Measurements from ENCODE around the gene TTC39C. TPM values are rescaled to one million over a fixed set of nuclear protein-coding genes. Genes with fewer than 3 reads are reported as not detected.

The TTC39C gene
- total RNA-seq, 2 experiments from 2014 or later: 31.4 to 47.0 TPM

DNA sequence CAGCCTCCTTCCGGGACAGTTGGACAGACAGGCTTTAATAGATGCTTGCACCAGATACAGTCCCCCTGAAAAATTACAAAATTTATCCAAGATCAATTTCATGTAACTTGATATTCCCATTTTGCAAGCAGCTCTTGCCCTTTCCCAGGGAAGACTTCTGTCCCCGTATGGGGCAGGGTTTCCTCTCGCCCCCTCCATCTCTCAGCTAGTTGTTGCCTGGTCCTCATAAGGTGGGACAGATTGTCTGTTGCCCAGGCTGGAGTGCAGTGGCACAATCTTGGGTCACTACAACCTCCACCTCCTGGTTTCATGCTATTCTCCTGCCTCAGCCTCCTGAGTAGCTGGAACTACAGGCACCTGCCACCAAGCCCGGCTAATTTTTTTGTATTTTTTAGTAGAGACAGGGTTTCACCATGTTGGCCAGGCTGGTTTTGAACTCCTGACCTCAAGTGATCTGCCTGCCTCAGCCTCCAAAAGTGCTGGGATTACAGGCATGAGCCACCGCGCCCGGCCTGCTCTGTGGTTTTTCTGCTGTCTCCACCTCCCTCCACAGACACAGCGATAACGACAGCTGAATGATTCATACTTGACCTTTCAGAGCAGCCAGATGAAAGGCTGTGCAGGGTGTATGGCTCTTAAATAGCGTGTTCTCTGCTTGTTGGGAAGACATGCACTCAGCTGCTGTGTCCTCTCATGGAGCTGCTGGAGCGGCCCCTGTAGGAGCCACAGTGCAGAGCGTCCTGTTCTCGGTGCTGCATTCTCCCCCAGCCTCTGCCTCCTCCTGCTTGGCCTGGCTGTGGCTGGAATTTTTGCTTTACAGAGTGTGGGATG lies 61.4 kb downstream of the TTC39C start:
- Histone ChIP-seq H2AFZ (ENCODE audit: low read length) (no peak overlapping the region), H3K9me2 (ENCODE audit: insufficient read depth, low read length) (no peaks in the 10 kb centered on the region), H3K4me1 (ENCODE audit: insufficient read depth, low read length, poor library complexity, severe bottlenecking) (no peaks in the 10 kb centered on the region), H4K20me1 (ENCODE audit: insufficient read depth, low read length) (no peaks in the 10 kb centered on the region), H3K79me2 (ENCODE audit: insufficient read depth, low read depth, low read length) (no peaks in the 10 kb centered on the region), H3K9me3 (ENCODE audit: low read length) (no peaks in the 10 kb centered on the region), H3K36me3 (ENCODE audit: insufficient read depth, low read length) (peaks cover 33% of the 10 kb centered on the region), H3K4me3 (ENCODE audit: low read depth, low read length, poor library complexity, severe bottlenecking) (no peak overlapping the region), H3K4me2 (ENCODE audit: low read length) (no peak overlapping the region), H3K27ac (ENCODE audit: low read depth, low read length, poor library complexity, severe bottlenecking) (no peak overlapping the region)
- BruUV-seq (replicated peaks): no TSS peak
- POLR2A ChIA-PET: interaction anchor here (0.6 kb wide), 1 partner anchor 98 kb away, joined by 3 read pairs; no protein-coding TSS in a partner anchor
- intact Hi-C loops (cut with micrococcal nuclease; ENCODE audit: unreplicated experiment): no loop called here
- DNase-seq (ENCODE audit: low spot score): no peak
- TF ChIP-seq, protein P1, sequence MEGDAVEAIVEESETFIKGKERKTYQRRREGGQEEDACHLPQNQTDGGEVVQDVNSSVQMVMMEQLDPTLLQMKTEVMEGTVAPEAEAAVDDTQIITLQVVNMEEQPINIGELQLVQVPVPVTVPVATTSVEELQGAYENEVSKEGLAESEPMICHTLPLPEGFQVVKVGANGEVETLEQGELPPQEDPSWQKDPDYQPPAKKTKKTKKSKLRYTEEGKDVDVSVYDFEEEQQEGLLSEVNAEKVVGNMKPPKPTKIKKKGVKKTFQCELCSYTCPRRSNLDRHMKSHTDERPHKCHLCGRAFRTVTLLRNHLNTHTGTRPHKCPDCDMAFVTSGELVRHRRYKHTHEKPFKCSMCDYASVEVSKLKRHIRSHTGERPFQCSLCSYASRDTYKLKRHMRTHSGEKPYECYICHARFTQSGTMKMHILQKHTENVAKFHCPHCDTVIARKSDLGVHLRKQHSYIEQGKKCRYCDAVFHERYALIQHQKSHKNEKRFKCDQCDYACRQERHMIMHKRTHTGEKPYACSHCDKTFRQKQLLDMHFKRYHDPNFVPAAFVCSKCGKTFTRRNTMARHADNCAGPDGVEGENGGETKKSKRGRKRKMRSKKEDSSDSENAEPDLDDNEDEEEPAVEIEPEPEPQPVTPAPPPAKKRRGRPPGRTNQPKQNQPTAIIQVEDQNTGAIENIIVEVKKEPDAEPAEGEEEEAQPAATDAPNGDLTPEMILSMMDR (conservative IDR thresholded peaks at IDR 0.05; ENCODE audit: low read length): no peak
- no peak for TF ChIP-seq EZH2phosphoT487 (IDR thresholded peaks at IDR 0.05; ENCODE audit: borderline replicate concordance, low read depth, low read length)
- CTCF ChIA-PET (ENCODE audit: unreplicated experiment): no interaction called here

DNA sequence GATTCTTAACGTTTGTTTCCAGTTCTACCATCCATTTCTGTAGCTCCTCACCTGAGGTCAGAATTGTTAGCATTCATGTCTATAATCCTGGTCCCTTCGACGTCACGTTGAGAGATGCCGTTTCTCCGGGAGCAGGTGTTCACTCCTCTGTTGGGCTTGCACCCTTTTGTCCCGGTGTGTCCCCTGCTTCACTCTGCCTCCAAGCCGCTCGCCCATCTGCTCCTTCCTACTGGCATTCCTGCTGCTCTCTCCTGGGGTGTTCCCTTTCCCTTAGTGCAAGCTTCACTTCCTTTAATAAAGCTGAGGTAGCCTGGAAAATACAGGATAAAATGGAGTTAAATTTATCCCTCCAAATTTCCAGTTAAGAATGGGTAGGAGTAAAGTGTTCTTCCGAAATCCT lies 62.4 kb downstream of the TTC39C start:
- no peaks in the 10 kb centered on the region for H3K79me2 ChIP-seq (ENCODE audit: insufficient read depth, low read depth, low read length)
- no peak overlapping the region for H3K27ac ChIP-seq (ENCODE audit: low read depth, low read length, poor library complexity, severe bottlenecking)
- no peaks in the 10 kb centered on the region for H3K4me1 ChIP-seq (ENCODE audit: insufficient read depth, low read length, poor library complexity, severe bottlenecking)
- intact Hi-C loops (cut with micrococcal nuclease; ENCODE audit: unreplicated experiment): no loop called here
- H3K4me3 ChIP-seq (ENCODE audit: low read depth, low read length, poor library complexity, severe bottlenecking): no peak overlapping the region
- no peak for DNase-seq (ENCODE audit: low spot score)
- no peak overlapping the region for H3K4me2 ChIP-seq (ENCODE audit: low read length)
- BruUV-seq (replicated peaks): no TSS peak
- peaks cover 30% of the 10 kb centered on the region for H3K36me3 ChIP-seq (ENCODE audit: insufficient read depth, low read length)
- CTCF ChIA-PET (ENCODE audit: unreplicated experiment): no interaction called here
- H3K9me2 ChIP-seq (ENCODE audit: insufficient read depth, low read length): no peaks in the 10 kb centered on the region
- TF ChIP-seq EZH2phosphoT487 (IDR thresholded peaks at IDR 0.05; ENCODE audit: borderline replicate concordance, low read depth, low read length): no peak
- TF ChIP-seq, protein P1 (conservative IDR thresholded peaks at IDR 0.05; ENCODE audit: low read length): no peak
- H3K9me3 ChIP-seq (ENCODE audit: low read length): no peaks in the 10 kb centered on the region
- H2AFZ ChIP-seq (ENCODE audit: low read length): no peak overlapping the region
- H4K20me1 ChIP-seq (ENCODE audit: insufficient read depth, low read length): no peaks in the 10 kb centered on the region
- POLR2A ChIA-PET: no interaction called here

DNA sequence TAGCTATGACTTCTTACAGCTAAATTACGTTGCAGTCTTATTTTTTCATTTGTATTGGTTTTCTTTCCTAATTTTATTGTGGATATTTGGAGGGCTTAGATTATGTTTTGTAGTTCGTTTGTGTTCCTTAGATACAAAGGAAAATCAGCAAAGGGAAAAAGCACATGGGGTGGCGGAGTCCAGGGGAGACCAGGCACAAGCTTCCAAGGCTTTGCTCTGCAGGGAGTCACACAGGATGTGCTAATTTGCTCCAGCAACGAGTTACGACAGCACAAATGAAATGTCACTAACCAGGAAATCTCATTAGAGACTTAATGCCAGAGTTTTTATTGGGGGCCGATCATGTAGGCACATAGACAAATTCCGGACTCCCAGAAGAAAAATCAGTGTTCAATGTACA lies 63.8 kb downstream of the TTC39C start:
- Histone ChIP-seq H3K79me2 (ENCODE audit: insufficient read depth, low read depth, low read length) (no peaks in the 10 kb centered on the region), H3K36me3 (ENCODE audit: insufficient read depth, low read length) (peaks cover 25% of the 10 kb centered on the region), H3K9me2 (ENCODE audit: insufficient read depth, low read length) (no peaks in the 10 kb centered on the region), H4K20me1 (ENCODE audit: insufficient read depth, low read length) (no peaks in the 10 kb centered on the region), H3K4me2 (ENCODE audit: low read length) (no peak overlapping the region), H2AFZ (ENCODE audit: low read length) (no peak overlapping the region), H3K27ac (ENCODE audit: low read depth, low read length, poor library complexity, severe bottlenecking) (no peak overlapping the region), H3K4me3 (ENCODE audit: low read depth, low read length, poor library complexity, severe bottlenecking) (no peak overlapping the region), H3K9me3 (ENCODE audit: low read length) (no peaks in the 10 kb centered on the region), H3K4me1 (ENCODE audit: insufficient read depth, low read length, poor library complexity, severe bottlenecking) (no peaks in the 10 kb centered on the region)
- intact Hi-C loops (cut with micrococcal nuclease; ENCODE audit: unreplicated experiment): no loop called here
- CTCF ChIA-PET (ENCODE audit: unreplicated experiment): no interaction called here
- POLR2A ChIA-PET: interaction anchor here (0.7 to 1.3 kb wide), 2 partner anchors 11 to 17 kb away, joined by 3 read pairs; no protein-coding TSS in a partner anchor
- no peak for TF ChIP-seq EZH2phosphoT487 (IDR thresholded peaks at IDR 0.05; ENCODE audit: borderline replicate concordance, low read depth, low read length)
- TF ChIP-seq, protein P1 (conservative IDR thresholded peaks at IDR 0.05; ENCODE audit: low read length): no peak
- no peak for DNase-seq (ENCODE audit: low spot score)
- no TSS peak for BruUV-seq (replicated peaks)
